HG02678 (cell line): ENCODE measurements around the gene PLXNA2.

ENCODE experiments used
- ATAC-seq: cut with Tn5 transposase; IDR thresholded peaks from one replicate; pipeline ENCODE4 v1.9.1; 2021; ENCODE audit warnings: mild to moderate bottlenecking, moderate library complexity; ENCODE audit not compliant: unreplicated experiment

PLXNA2 gene

GRCh38 chr1:208265525-208265924 lies 21.3 kb upstream of the PLXNA2 start:
- no peak for ATAC-seq

- no peak for ATAC-seq
Measured at GRCh38 chr1:208265122-208265469, 20.9 kb upstream of the PLXNA2 start.

GRCh38 chr1:208264469-208265121 lies 20.4 kb upstream of the PLXNA2 start:
- no peak for ATAC-seq

GRCh38 chr1:208261874-208262273 lies 17.7 kb upstream of the PLXNA2 start:
- ATAC-seq = no peak

- ATAC-seq = no peak
Measured at GRCh38 chr1:208258277-208258676, 14.1 kb upstream of the PLXNA2 start.

- ATAC-seq = no peak
Measured at GRCh38 chr1:208257351-208257750, 13.2 kb upstream of the PLXNA2 start.

GRCh38 chr1:208256556-208256955 lies 12.4 kb upstream of the PLXNA2 start:
- no peak for ATAC-seq

GRCh38 chr1:208256091-208256490 lies 11.9 kb upstream of the PLXNA2 start:
- ATAC-seq = no peak

GRCh38 chr1:208254862-208255261 lies 10.7 kb upstream of the PLXNA2 start:
- no peak for ATAC-seq

GRCh38 chr1:208254376-208254775 lies 10.2 kb upstream of the PLXNA2 start:
- ATAC-seq = no peak

- no peak for ATAC-seq
Measured at GRCh38 chr1:208252836-208253576, 8.8 kb upstream of the PLXNA2 start.

GRCh38 chr1:208251911-208252835 lies 8.0 kb upstream of the PLXNA2 start:
- no peak for ATAC-seq

- no peak for ATAC-seq
Measured at GRCh38 chr1:208251015-208251414, 6.8 kb upstream of the PLXNA2 start.

- ATAC-seq = no peak
Measured at GRCh38 chr1:208250613-208251012, 6.4 kb upstream of the PLXNA2 start.

GRCh38 chr1:208248991-208249696 lies 5.0 kb upstream of the PLXNA2 start:
- no peak for ATAC-seq

- ATAC-seq = no peak
Measured at GRCh38 chr1:208248307-208248801, 4.2 kb upstream of the PLXNA2 start.

- no peak for ATAC-seq
Measured at GRCh38 chr1:208247696-208248095, 3.5 kb upstream of the PLXNA2 start.

GRCh38 chr1:208245185-208245705 lies 1.1 kb upstream of the PLXNA2 start:
- peak; percentile 70 for ATAC-seq

- ATAC-seq = no peak
Measured at GRCh38 chr1:208243527-208243966, 637 bp downstream of the PLXNA2 start.

GRCh38 chr1:208242941-208243526 lies 1.1 kb downstream of the PLXNA2 start:
- no peak for ATAC-seq
